PC-3 (cell line): ENCODE results near the gene ABCA12. TPM values are rescaled to one million over a fixed set of nuclear protein-coding genes. Genes with fewer than 3 reads are reported as not detected.

ENCODE experiments used
- ATAC-seq: fragments of 200-7000 bp; cut with Tn5 transposase; 2 replicates; pipeline ENCODE4 v1.9.1; 2020; ENCODE audit warnings: mild to moderate bottlenecking, moderate library complexity
- BruUV-seq: library from RNA; stranded (reverse); fragments of 400-500 nt; replicated peaks from 2 replicates; lab custom pipeline; 2021; lab: Mats Ljungman, UMichigan
- CTCF ChIA-PET: fragments of 300-600 bp; sonication (Branson Sonifier 250); formaldehyde crosslinking; loops from one replicate; lab custom pipeline; 2022; ENCODE audit warnings: antibody characterized with exemption; lab: Charles Lee
- POLR2A ChIA-PET: fragments of 300-600 bp; sonication (Branson Sonifier 250); formaldehyde crosslinking; loops from one replicate; lab custom pipeline; 2022; ENCODE audit warnings: antibody characterized with exemption; ENCODE audit not compliant: unreplicated experiment; lab: Charles Lee
- DNase-seq: peaks from one replicate; pipeline ENCODE4 v3.0.0-alpha.2; 2015
- H2AFZ ChIP-seq: fragments of 300-600 bp; sonication (generic); 2 replicates; pipeline ENCODE4 v1.6.0; 2016; ENCODE audit warnings: antibody characterized with exemption, low read length
- H3F3A ChIP-seq: fragments of 300-600 bp; sonication (generic); one replicate; pipeline ENCODE4 v1.6.0; 2017; ENCODE audit warnings: antibody characterized with exemption, low read length, control low read depth, mild to moderate bottlenecking; ENCODE audit not compliant: unreplicated experiment
- H3K27ac ChIP-seq: fragments of 300-600 bp; sonication (generic); 2 replicates; pipeline ENCODE4 v1.5.1; 2016; ENCODE audit warnings: mild to moderate bottlenecking, low read length
- H3K27me3 ChIP-seq: fragments of 300-600 bp; sonication (generic); 2 replicates; pipeline ENCODE4 v1.6.1; 2016; ENCODE audit warnings: low read length, mixed read lengths
- H3K36me3 ChIP-seq: fragments of 300-600 bp; sonication (generic); 2 replicates; pipeline ENCODE4 v1.6.1; 2016; ENCODE audit warnings: low read depth, mixed run types, low read length, mixed read lengths
- H3K4me1 ChIP-seq: fragments of 300-600 bp; sonication (generic); 2 replicates; pipeline ENCODE4 v1.5.1; 2016; ENCODE audit warnings: low read length; ENCODE audit not compliant: insufficient read depth
- H3K4me2 ChIP-seq: fragments of 300-600 bp; sonication (generic); 2 replicates; pipeline ENCODE4 v1.6.0; 2016; ENCODE audit warnings: low read length
- H3K4me3 ChIP-seq: fragments of 300-600 bp; sonication (generic); 2 replicates; pipeline ENCODE4 v1.5.1; 2016; ENCODE audit warnings: mild to moderate bottlenecking, low read length, mixed read lengths
- H3K79me2 ChIP-seq: fragments of 300-600 bp; sonication (generic); 2 replicates; pipeline ENCODE4 v1.6.1; 2017; ENCODE audit warnings: low read length, mixed read lengths
- H3K9ac ChIP-seq: fragments of 300-600 bp; sonication (generic); 2 replicates; pipeline ENCODE4 v1.6.0; 2016; ENCODE audit warnings: mild to moderate bottlenecking, low read length
- H3K9me2 ChIP-seq: fragments of 300-600 bp; sonication (generic); replicated peaks from 2 replicates; pipeline ENCODE4 v1.6.1; 2016; ENCODE audit warnings: mixed run types, low read length, mixed read lengths
- H3K9me3 ChIP-seq: fragments of 300-600 bp; sonication (generic); 2 replicates; pipeline ENCODE4 v1.6.1; 2016; ENCODE audit warnings: low read length, mixed read lengths
- H4K20me1 ChIP-seq: fragments of 300-600 bp; sonication (generic); 2 replicates; pipeline ENCODE4 v1.6.1; 2016; ENCODE audit warnings: low read length, mixed read lengths
- CTCF ChIP-seq: fragments of 300-600 bp; sonication (generic); conservative IDR thresholded peaks from 2 replicates; pipeline ENCODE4 v1.5.1; 2017; ENCODE audit warnings: antibody characterized with exemption, low read depth, mild to moderate bottlenecking, low read length
- EZH2 ChIP-seq: fragments of 300-600 bp; sonication (generic); IDR thresholded peaks from one replicate; pipeline ENCODE4 v1.6.1; 2017; ENCODE audit warnings: antibody characterized with exemption, mild to moderate bottlenecking, low read length; ENCODE audit not compliant: unreplicated experiment
- EZH2phosphoT487 ChIP-seq: fragments of 300-600 bp; sonication (generic); IDR thresholded peaks from 2 replicates; pipeline ENCODE4 v1.6.1; 2018; ENCODE audit warnings: mild to moderate bottlenecking, antibody characterized with exemption, low read length, borderline replicate concordance
- intact Hi-C: fragments of 100-400 bp; cut with micrococcal nuclease; formaldehyde crosslinking; loops from 2 replicates; pipeline ENCODE4 v1.9.0; 2023
- total RNA-seq: library from RNA; depleted of rRNA; stranded (reverse); fragments of >200 nt; gene quantifications from 2 replicates; pipeline ENCODE4 v1.2.3, GENCODE V29; 2014

ABCA12 gene
- total RNA-seq, 1 experiment from 2014 or later, result not detected

GRCh38 chr2:215149894-215150293 is 11.5 kb upstream of the ABCA12 start:
- Histone ChIP-seq H3K27me3 (no peaks in the 10 kb centered on the region), H3K9me2 (no peaks in the 10 kb centered on the region), H3K27ac (no peak overlapping the region), H3K9me3 (no peaks in the 10 kb centered on the region), H3F3A (no peaks in the 10 kb centered on the region), H3K79me2 (no peaks in the 10 kb centered on the region), H3K36me3 (no peaks in the 10 kb centered on the region), H2AFZ (no peak overlapping the region), H4K20me1 (no peaks in the 10 kb centered on the region), H3K4me1 (no peaks in the 10 kb centered on the region), H3K9ac (no peak overlapping the region), H3K4me2 (no peak overlapping the region), H3K4me3 (no peak overlapping the region)
- DNase-seq (no peak), ATAC-seq (no peak)
- CTCF ChIA-PET, result no interaction called here
- POLR2A ChIA-PET, result interaction anchor here (0.6 kb wide), 1 partner anchor 339 kb away, joined by 3 read pairs; no protein-coding TSS in a partner anchor
- intact Hi-C loops, result no loop called here
- no peak for TF ChIP-seq CTCF
- no peak for TF ChIP-seq EZH2phosphoT487
- TF ChIP-seq EZH2, result no peak
- BruUV-seq, result no TSS peak

- ChIA-PET CTCF (no interaction called here), POLR2A (interaction anchor here (0.6 kb wide), 1 partner anchor 339 kb away, joined by 3 read pairs; no protein-coding TSS in a partner anchor)
- Histone ChIP-seq H3K27ac (no peak overlapping the region), H3K4me3 (no peak overlapping the region), H3K4me2 (no peak overlapping the region), H3K4me1 (no peaks in the 10 kb centered on the region), H2AFZ (no peak overlapping the region), H3K36me3 (no peaks in the 10 kb centered on the region), H3K79me2 (no peaks in the 10 kb centered on the region), H3K27me3 (no peaks in the 10 kb centered on the region), H3K9ac (no peak overlapping the region), H3K9me2 (no peaks in the 10 kb centered on the region), H3F3A (no peaks in the 10 kb centered on the region), H4K20me1 (no peaks in the 10 kb centered on the region), H3K9me3 (no peaks in the 10 kb centered on the region)
- intact Hi-C loops, result no loop called here
- DNase-seq (no peak), ATAC-seq (no peak)
- BruUV-seq, result no TSS peak
- no peak for TF ChIP-seq CTCF
These were observed 11.1 kb upstream of the ABCA12 start for GRCh38 chr2:215149486-215149885.

- H3K27me3 ChIP-seq, result no peaks in the 10 kb centered on the region
- H2AFZ ChIP-seq, result no peak overlapping the region
- no peaks in the 10 kb centered on the region for H3K9me3 ChIP-seq
- H3F3A ChIP-seq, result no peaks in the 10 kb centered on the region
- no peak for TF ChIP-seq EZH2
- no peak for TF ChIP-seq EZH2phosphoT487
- TF ChIP-seq CTCF, result no peak
- H3K36me3 ChIP-seq, result no peaks in the 10 kb centered on the region
- no peak overlapping the region for H3K4me2 ChIP-seq
- H3K4me1 ChIP-seq, result no peaks in the 10 kb centered on the region
- H3K79me2 ChIP-seq, result no peaks in the 10 kb centered on the region
- H3K9ac ChIP-seq, result no peak overlapping the region
- DNase-seq (peak; percentile 10), ATAC-seq (no peak)
- ChIA-PET POLR2A (no interaction called here), CTCF (no interaction called here)
- no peak overlapping the region for H3K27ac ChIP-seq
- BruUV-seq, result no TSS peak
- intact Hi-C loops, result no loop called here
- no peak overlapping the region for H3K4me3 ChIP-seq
- H3K9me2 ChIP-seq, result no peaks in the 10 kb centered on the region
- no peaks in the 10 kb centered on the region for H4K20me1 ChIP-seq
These were observed 10.6 kb upstream of the ABCA12 start for GRCh38 chr2:215149060-215149459.
